ENCODE results near the gene STK11.

- no peak for TF ChIP-seq POLR2A (IDR thresholded peaks at IDR 0.05)
- TF ChIP-seq CTCF (IDR thresholded peaks at IDR 0.05): no peak
Observed at GRCh38 chr19:1170938-1171754, 34.4 kb upstream of the STK11 start.

Data from suprapubic skin (tissue), 3 donors.